Neural progenitor cell (in vitro differentiated cells): ENCODE results near the gene RAMAC. TPM values are rescaled to one million over a fixed set of nuclear protein-coding genes. Genes with fewer than 3 reads are reported as not detected.

Source experiments
- DNase-seq: peaks from one replicate; pipeline ENCODE4 v3.0.0-alpha.2; 2016; ENCODE audit warnings: low spot score
- H2AFZ ChIP-seq: fragments of 200-600 bp; sonication (generic); replicated peaks from 2 replicates; pipeline ENCODE4 v1.6.1; 2016; ENCODE audit warnings: antibody characterized with exemption
- H3F3A ChIP-seq: fragments of 200-600 bp; sonication (generic); 2 replicates; pipeline ENCODE4 v1.6.1; 2016; ENCODE audit warnings: antibody characterized with exemption, low read depth
- H3K27ac ChIP-seq: fragments of 200-600 bp; sonication (generic); 2 replicates; pipeline ENCODE4 v1.5.1; 2016; ENCODE audit warnings: mild to moderate bottlenecking
- H3K27me3 ChIP-seq: fragments of 200-600 bp; sonication (generic); 2 replicates; pipeline ENCODE4 v1.6.1; 2016; ENCODE audit warnings: mild to moderate bottlenecking, moderate library complexity
- H3K36me3 ChIP-seq: fragments of 200-600 bp; sonication (generic); 2 replicates; pipeline ENCODE4 v1.5.1; 2016
- H3K4me1 ChIP-seq: fragments of 200-600 bp; sonication (generic); 2 replicates; pipeline ENCODE4 v1.6.1; 2016; ENCODE audit warnings: mixed run types
- H3K4me2 ChIP-seq: fragments of 200-600 bp; sonication (generic); 2 replicates; pipeline ENCODE4 v1.6.1; 2016
- H3K4me3 ChIP-seq: fragments of 200-600 bp; sonication (generic); 2 replicates; pipeline ENCODE4 v1.5.1; 2016
- H3K79me2 ChIP-seq: fragments of 200-600 bp; sonication (generic); 2 replicates; pipeline ENCODE4 v1.6.1; 2016; ENCODE audit warnings: low read depth
- H3K9ac ChIP-seq: fragments of 200-600 bp; sonication (generic); 2 replicates; pipeline ENCODE4 v1.6.1; 2016
- H3K9me3 ChIP-seq: fragments of 200-600 bp; sonication (generic); 2 replicates; pipeline ENCODE4 v1.5.1; 2016; ENCODE audit warnings: low read depth
- H4K20me1 ChIP-seq: fragments of 200-600 bp; sonication (generic); 2 replicates; pipeline ENCODE4 v1.6.1; 2016; ENCODE audit warnings: low read depth
- H3K27ac Mint-ChIP-seq: 3 replicates; pipeline ENCODE4 v1.8.0; 2021; ENCODE audit warnings: mixed read lengths
- H3K27me3 Mint-ChIP-seq: 2 replicates; pipeline ENCODE4 v1.8.0; 2022; ENCODE audit warnings: low read depth, mild to moderate bottlenecking, inconsistent platforms, moderate library complexity, mixed read lengths; ENCODE audit not compliant: insufficient read depth
- H3K36me3 Mint-ChIP-seq: 3 replicates; pipeline ENCODE4 v1.8.0; 2021; ENCODE audit warnings: mixed read lengths
- H3K4me1 Mint-ChIP-seq: 3 replicates; pipeline ENCODE4 v1.8.0; 2021; ENCODE audit warnings: mixed read lengths
- H3K4me3 Mint-ChIP-seq: 3 replicates; pipeline ENCODE4 v1.8.0; 2021; ENCODE audit warnings: mild to moderate bottlenecking, moderate library complexity, mixed read lengths
- H3K9me3 Mint-ChIP-seq: 3 replicates; pipeline ENCODE4 v1.8.0; 2020; ENCODE audit warnings: mixed read lengths
- EZH2 ChIP-seq: fragments of 200-600 bp; sonication (generic); IDR thresholded peaks from 2 replicates; pipeline ENCODE4 v1.6.1; 2017; ENCODE audit warnings: antibody characterized with exemption, mild to moderate bottlenecking, moderate library complexity
- EZH2phosphoT487 ChIP-seq: fragments of 200-600 bp; sonication (generic); IDR thresholded peaks from 2 replicates; pipeline ENCODE4 v1.6.1; 2017; ENCODE audit warnings: antibody characterized with exemption
- total RNA-seq: library from RNA; depleted of rRNA; stranded (reverse); fragments of >200 nt; gene quantifications from 2 replicates; pipeline ENCODE4 v1.2.3, GENCODE V29; 2015; ENCODE audit warnings: low replicate concordance
- TF ChIP-seq, protein P1 (sequence below): fragments of 200-600 bp; sonication (generic); IDR thresholded peaks from 2 replicates; pipeline ENCODE4 v1.5.1; 2017; ENCODE audit warnings: antibody characterized with exemption, mild to moderate bottlenecking

Gene RAMAC
- total RNA-seq, 1 donor from 2014 or later, result 50.6 TPM

DNA sequence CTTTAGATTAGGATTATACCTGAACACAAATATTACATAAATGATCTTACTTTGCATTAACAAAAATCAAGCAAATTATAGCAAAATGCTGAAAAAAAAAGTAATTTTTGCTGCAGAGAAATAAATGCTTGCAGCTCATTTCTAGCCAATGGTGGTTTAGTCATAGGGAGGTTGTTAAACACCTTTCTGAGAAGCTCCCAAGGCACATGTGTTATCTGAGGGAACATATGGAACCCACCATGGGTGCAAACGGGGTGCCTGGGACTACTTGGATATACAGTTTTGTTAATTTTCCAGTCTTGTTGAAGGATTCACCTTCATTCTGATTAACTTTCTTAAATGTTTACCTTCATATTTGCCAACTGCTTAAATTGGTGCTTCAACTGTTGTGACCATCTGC, 8.9 kb upstream of the RAMAC start:
- Histone ChIP-seq H3K4me2 (no peak overlapping the region), H3F3A (no peaks in the 10 kb centered on the region), H4K20me1 (no peaks in the 10 kb centered on the region), H3K9ac (no peak overlapping the region), H3K4me1 (no peaks in the 10 kb centered on the region), H3K27me3 (no peaks in the 10 kb centered on the region), H2AFZ (no peak overlapping the region), H3K36me3 (no peaks in the 10 kb centered on the region), H3K9me3 (no peaks in the 10 kb centered on the region), H3K4me3 (no peak overlapping the region), H3K27ac (no peak overlapping the region), H3K79me2 (no peaks in the 10 kb centered on the region)
- H3K4me3 Mint-ChIP-seq, result no peak overlapping the region
- H3K36me3 Mint-ChIP-seq, result no peaks in the 10 kb centered on the region
- H3K4me1 Mint-ChIP-seq, result no peaks in the 10 kb centered on the region
- TF ChIP-seq EZH2phosphoT487 (no peak), EZH2 (no peak)
- TF ChIP-seq, protein P1, sequence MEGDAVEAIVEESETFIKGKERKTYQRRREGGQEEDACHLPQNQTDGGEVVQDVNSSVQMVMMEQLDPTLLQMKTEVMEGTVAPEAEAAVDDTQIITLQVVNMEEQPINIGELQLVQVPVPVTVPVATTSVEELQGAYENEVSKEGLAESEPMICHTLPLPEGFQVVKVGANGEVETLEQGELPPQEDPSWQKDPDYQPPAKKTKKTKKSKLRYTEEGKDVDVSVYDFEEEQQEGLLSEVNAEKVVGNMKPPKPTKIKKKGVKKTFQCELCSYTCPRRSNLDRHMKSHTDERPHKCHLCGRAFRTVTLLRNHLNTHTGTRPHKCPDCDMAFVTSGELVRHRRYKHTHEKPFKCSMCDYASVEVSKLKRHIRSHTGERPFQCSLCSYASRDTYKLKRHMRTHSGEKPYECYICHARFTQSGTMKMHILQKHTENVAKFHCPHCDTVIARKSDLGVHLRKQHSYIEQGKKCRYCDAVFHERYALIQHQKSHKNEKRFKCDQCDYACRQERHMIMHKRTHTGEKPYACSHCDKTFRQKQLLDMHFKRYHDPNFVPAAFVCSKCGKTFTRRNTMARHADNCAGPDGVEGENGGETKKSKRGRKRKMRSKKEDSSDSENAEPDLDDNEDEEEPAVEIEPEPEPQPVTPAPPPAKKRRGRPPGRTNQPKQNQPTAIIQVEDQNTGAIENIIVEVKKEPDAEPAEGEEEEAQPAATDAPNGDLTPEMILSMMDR, result no peak
- H3K27ac Mint-ChIP-seq, result no peak overlapping the region
- H3K9me3 Mint-ChIP-seq, result no peaks in the 10 kb centered on the region
- no peaks in the 10 kb centered on the region for H3K27me3 Mint-ChIP-seq
- no peak for DNase-seq

DNA sequence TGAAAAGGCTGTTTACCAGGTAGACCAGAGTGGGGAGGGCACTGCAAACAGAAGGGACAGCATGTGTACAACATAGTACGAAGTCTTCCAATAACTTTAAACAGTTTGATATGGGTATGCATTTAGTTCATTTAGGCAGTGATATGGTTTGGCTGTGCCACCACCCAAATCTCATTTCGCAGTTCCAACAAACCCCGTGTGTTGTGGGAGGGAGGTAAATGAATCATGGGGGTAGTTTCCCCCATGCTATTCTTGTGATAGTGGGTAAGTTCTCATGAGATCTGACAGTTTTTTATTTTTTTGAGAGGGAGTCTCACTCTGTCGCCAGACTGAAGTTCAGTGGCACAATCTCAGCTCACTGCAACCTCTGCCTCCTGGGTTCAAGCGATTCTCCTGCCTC, 7.6 kb upstream of the RAMAC start:
- H3K4me1 ChIP-seq, result no peaks in the 10 kb centered on the region
- Mint-ChIP-seq H3K4me3 (no peak overlapping the region), H3K36me3 (no peaks in the 10 kb centered on the region), H3K4me1 (no peaks in the 10 kb centered on the region), H3K27ac (no peak overlapping the region), H3K9me3 (no peaks in the 10 kb centered on the region), H3K27me3 (no peaks in the 10 kb centered on the region)
- TF ChIP-seq EZH2, result no peak
- TF ChIP-seq EZH2phosphoT487, result no peak
- TF ChIP-seq, protein P1, result no peak
- no peaks in the 10 kb centered on the region for H3K27me3 ChIP-seq
- no peak overlapping the region for H3K4me3 ChIP-seq
- no peak overlapping the region for H3K9ac ChIP-seq
- H3K79me2 ChIP-seq, result no peaks in the 10 kb centered on the region
- H3K36me3 ChIP-seq, result no peaks in the 10 kb centered on the region
- H2AFZ ChIP-seq, result no peak overlapping the region
- DNase-seq, result no peak
- H3K4me2 ChIP-seq, result no peak overlapping the region
- H3K27ac ChIP-seq, result no peak overlapping the region
- no peaks in the 10 kb centered on the region for H3F3A ChIP-seq
- H4K20me1 ChIP-seq, result no peaks in the 10 kb centered on the region
- H3K9me3 ChIP-seq, result no peaks in the 10 kb centered on the region

DNA sequence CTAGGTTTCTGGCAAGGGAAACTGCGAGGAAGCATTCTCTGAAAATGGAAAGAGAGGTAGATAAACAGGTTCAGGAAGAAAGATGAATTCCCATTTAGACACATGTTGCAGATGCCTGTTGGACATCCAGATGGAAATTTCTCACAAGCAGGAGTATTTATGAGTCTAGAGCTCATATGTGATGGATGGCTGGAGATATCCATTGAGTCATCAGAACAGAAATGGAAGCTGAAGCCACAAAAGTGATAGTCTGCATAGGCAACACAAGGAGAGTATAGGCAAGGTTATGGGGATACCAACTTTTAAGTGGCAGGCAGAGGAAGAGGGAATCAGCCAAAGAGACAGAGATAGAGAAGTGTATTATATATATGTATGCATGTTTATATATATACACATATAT, 6.3 kb upstream of the RAMAC start:
- peaks cover 2% of the 10 kb centered on the region for H3K4me1 Mint-ChIP-seq
- no peaks in the 10 kb centered on the region for H3K36me3 Mint-ChIP-seq

More for the DNA sequence above, 6.3 kb upstream of the RAMAC start:
- H3F3A ChIP-seq, result no peaks in the 10 kb centered on the region
- H3K27me3 Mint-ChIP-seq, result no peaks in the 10 kb centered on the region
- H2AFZ ChIP-seq, result no peak overlapping the region
- H3K27ac ChIP-seq, result no peak overlapping the region
- no peak overlapping the region for H3K4me2 ChIP-seq
- H3K9me3 ChIP-seq, result no peaks in the 10 kb centered on the region
- no peak overlapping the region for H3K4me3 ChIP-seq
- no peaks in the 10 kb centered on the region for H3K9me3 Mint-ChIP-seq
- H3K4me3 Mint-ChIP-seq, result no peak overlapping the region
- no peak overlapping the region for H3K9ac ChIP-seq
- no peaks in the 10 kb centered on the region for H3K36me3 ChIP-seq
- no peaks in the 10 kb centered on the region for H3K79me2 ChIP-seq
- no peaks in the 10 kb centered on the region for H3K27me3 ChIP-seq
- TF ChIP-seq EZH2phosphoT487, result no peak
- TF ChIP-seq, protein P1, result no peak
- TF ChIP-seq EZH2, result no peak
- H3K27ac Mint-ChIP-seq, result no peak overlapping the region
- H4K20me1 ChIP-seq, result no peaks in the 10 kb centered on the region
- DNase-seq, result no peak
- H3K4me1 ChIP-seq, result no peaks in the 10 kb centered on the region
